Measurements from ENCODE around the gene TACC2. TPM values are rescaled to one million over a fixed set of nuclear protein-coding genes. Genes with fewer than 3 reads are reported as not detected.

The TACC2 gene
- total RNA-seq, 4 donors from 2014 or later: 11.5 to 73.0 (median 14.5) TPM

GRCh38 chr10:122255509-122256301 is 266.7 kb downstream of the TACC2 start:
- Histone ChIP-seq H3K4me1 (no peaks in the 10 kb centered on the region), H3K36me3 (no peaks in the 10 kb centered on the region), H3K4me3 (no peak overlapping the region), H3K27ac (no peak overlapping the region), H3K27me3 (no peaks in the 10 kb centered on the region), H3K9me3 (no peaks in the 10 kb centered on the region)
- intact Hi-C loops (cut with DNase I; ENCODE audit: low total_unique reads): no loop called here
- DNase-seq: no peak
- TF ChIP-seq POLR2A (IDR thresholded peaks at IDR 0.05): no peak
- TF ChIP-seq CTCF (IDR thresholded peaks at IDR 0.05): no peak

- Histone ChIP-seq H3K4me3 (no peak overlapping the region), H3K27me3 (no peaks in the 10 kb centered on the region), H3K36me3 (no peaks in the 10 kb centered on the region), H3K4me1 (no peaks in the 10 kb centered on the region), H3K27ac (no peak overlapping the region), H3K9me3 (no peaks in the 10 kb centered on the region)
- intact Hi-C loops (cut with DNase I; ENCODE audit: low total_unique reads): no loop called here
- no peak for DNase-seq
- no peak for TF ChIP-seq POLR2A (IDR thresholded peaks at IDR 0.05)
- TF ChIP-seq CTCF (IDR thresholded peaks at IDR 0.05): no peak
Measured at GRCh38 chr10:122257041-122257440, 268.1 kb downstream of the TACC2 start.

DNA sequence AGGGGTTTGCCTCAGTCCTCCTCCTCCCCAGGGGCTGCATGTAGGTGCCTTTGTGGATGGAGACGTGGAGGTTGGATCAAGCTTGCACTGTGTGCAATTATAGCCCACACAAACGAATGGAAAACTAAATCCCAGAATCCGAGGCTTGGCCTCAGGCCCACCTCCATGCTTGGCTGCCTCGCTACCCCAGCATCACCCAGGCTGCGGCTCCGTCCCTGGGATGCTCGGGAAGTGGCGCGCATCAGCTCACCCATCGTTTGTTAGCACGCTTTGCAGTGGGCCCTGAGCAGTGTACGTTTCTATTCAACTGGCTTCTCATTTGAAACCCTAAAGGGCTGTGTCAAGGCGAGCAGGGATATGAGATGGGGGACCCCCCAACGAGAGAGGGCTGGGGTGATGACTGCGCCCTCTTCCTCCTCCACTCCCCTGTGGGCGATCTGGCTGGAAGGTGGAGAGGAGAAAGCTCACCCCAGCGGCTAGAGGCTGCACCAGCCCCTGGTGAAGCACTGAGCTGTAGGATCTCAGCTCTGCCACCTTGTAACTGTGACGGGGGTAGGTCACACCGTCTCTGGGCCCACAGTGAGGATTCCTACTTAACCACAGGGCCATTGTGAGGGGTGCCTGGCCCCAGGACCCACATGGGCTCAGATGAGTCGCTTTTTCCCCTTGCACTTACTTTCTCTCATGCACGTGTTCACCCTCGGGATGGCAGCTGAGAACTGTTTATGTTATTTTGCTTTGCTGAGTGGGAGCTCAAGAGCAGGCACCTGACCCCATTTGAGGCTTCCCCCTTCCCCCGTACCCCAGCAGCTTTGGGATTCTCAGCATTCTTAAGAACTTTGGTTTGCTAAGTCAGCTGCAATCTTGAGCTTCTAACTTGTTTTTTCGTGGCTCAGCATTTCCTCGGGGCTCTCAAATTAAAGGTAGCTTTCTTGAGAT is 269.4 kb downstream of the TACC2 start:
- H3K4me3 ChIP-seq: no peak overlapping the region
- TF ChIP-seq POLR2A (IDR thresholded peaks at IDR 0.05): no peak
- TF ChIP-seq CTCF (IDR thresholded peaks at IDR 0.05): no peak
- no peak overlapping the region for H3K27ac ChIP-seq
- H3K36me3 ChIP-seq: no peaks in the 10 kb centered on the region
- no peaks in the 10 kb centered on the region for H3K27me3 ChIP-seq
- no peaks in the 10 kb centered on the region for H3K9me3 ChIP-seq
- intact Hi-C loops (cut with DNase I; ENCODE audit: low total_unique reads): no loop called here
- no peaks in the 10 kb centered on the region for H3K4me1 ChIP-seq
- DNase-seq: no peak

GRCh38 chr10:122259075-122259466 is 270.1 kb downstream of the TACC2 start:
- Histone ChIP-seq H3K4me1 (no peaks in the 10 kb centered on the region), H3K9me3 (no peaks in the 10 kb centered on the region), H3K4me3 (no peak overlapping the region), H3K27me3 (no peaks in the 10 kb centered on the region), H3K27ac (no peak overlapping the region), H3K36me3 (no peaks in the 10 kb centered on the region)
- TF ChIP-seq POLR2A (IDR thresholded peaks at IDR 0.05) (no peak), CTCF (IDR thresholded peaks at IDR 0.05) (no peak)
- DNase-seq: no peak
- intact Hi-C loops (cut with DNase I; ENCODE audit: low total_unique reads): no loop called here

DNA sequence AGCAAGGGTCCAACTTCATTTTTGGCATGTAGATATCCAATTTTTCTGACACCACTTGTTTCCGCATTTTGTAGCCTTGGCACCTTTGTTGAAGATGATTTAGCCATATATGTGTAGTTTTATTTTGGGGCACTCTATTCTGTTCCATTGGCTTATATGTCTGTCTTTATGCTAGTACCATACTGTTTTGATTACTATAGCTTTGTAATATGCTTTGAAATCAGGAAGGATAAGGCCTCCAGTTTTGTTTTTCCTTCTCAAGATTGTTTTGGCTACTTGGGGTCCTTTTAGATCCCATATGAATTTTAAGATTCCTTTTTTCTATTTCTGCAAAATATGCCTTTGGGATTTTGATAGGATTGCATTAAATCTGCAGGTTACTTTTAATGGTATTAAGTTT is 272.6 kb downstream of the TACC2 start:
- no peaks in the 10 kb centered on the region for H3K27me3 ChIP-seq
- H3K27ac ChIP-seq: no peak overlapping the region
- no peaks in the 10 kb centered on the region for H3K4me1 ChIP-seq
- DNase-seq: no peak
- TF ChIP-seq CTCF (IDR thresholded peaks at IDR 0.05): no peak
- TF ChIP-seq POLR2A (IDR thresholded peaks at IDR 0.05): no peak
- no peaks in the 10 kb centered on the region for H3K36me3 ChIP-seq
- no peaks in the 10 kb centered on the region for H3K9me3 ChIP-seq
- no peak overlapping the region for H3K4me3 ChIP-seq
- intact Hi-C loops (cut with DNase I; ENCODE audit: low total_unique reads): no loop called here
